A549 (cell line): Measurements from ENCODE around the gene MELK.

ENCODE experiments used
- POLR2A ChIP-seq: IDR thresholded peaks from 2 replicates; pipeline ENCODE4 v1.6.1; 2012; ENCODE audit warnings: mild to moderate bottlenecking, low read length
- TF ChIP-seq, protein P1 (sequence below): fragments of >200 bp; sonication (Bioruptor Twin); formaldehyde crosslinking; IDR thresholded peaks from 3 replicates; pipeline ENCODE4 v1.5.1; 2016

DNA sequence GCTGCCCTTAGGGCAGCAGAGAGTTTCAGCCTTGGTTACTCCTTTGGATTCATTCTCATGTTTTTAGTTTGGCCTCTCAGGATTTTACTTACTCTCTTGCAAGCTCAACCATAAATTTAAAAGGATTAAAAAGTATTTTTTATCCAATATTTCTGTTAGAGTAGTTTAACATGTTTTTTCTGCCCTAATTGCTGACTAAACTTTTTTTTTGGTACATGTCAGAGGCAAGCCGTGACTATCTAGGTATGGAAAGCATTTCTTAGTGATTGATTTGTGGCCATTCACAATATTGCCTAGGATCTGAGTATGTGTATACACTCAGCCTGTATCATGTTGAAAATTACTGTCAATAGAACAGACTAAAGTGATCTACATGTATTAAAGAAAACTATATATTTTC is 92.1 kb downstream of the MELK start:
- TF ChIP-seq, protein P1, sequence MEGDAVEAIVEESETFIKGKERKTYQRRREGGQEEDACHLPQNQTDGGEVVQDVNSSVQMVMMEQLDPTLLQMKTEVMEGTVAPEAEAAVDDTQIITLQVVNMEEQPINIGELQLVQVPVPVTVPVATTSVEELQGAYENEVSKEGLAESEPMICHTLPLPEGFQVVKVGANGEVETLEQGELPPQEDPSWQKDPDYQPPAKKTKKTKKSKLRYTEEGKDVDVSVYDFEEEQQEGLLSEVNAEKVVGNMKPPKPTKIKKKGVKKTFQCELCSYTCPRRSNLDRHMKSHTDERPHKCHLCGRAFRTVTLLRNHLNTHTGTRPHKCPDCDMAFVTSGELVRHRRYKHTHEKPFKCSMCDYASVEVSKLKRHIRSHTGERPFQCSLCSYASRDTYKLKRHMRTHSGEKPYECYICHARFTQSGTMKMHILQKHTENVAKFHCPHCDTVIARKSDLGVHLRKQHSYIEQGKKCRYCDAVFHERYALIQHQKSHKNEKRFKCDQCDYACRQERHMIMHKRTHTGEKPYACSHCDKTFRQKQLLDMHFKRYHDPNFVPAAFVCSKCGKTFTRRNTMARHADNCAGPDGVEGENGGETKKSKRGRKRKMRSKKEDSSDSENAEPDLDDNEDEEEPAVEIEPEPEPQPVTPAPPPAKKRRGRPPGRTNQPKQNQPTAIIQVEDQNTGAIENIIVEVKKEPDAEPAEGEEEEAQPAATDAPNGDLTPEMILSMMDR, result no peak
- no peak for TF ChIP-seq POLR2A
